Sigmoid colon (tissue), 7 donors: Measurements from ENCODE around the gene FFAR4. TPM values are rescaled to one million over a fixed set of nuclear protein-coding genes. Genes with fewer than 3 reads are reported as not detected.
A peak's percentile ranks its signal among the peaks of the same experiment; 100 is the strongest.
"Not testable (repeated sequence)": the region's sequence is repeated elsewhere in the genome, so short reads cannot be mapped to it uniquely, and the experiment has no call there.

ENCODE experiments used
- DNase-seq: peaks from one replicate; pipeline ENCODE4 v3.0.0-alpha.2; 2019
- H3K27ac ChIP-seq, 4 donors: fragments of 200-600 bp; sonication (generic); one replicate each; pipeline ENCODE4 v1.5.1; 2016 to 2019; ENCODE audit warnings: mild to moderate bottlenecking in 1 of 4
- H3K27me3 ChIP-seq, 3 donors: fragments of 200-600 bp; sonication (generic); one replicate each; pipeline ENCODE4 v1.5.1; 2019; ENCODE audit warnings: mild to moderate bottlenecking in 1 of 3
- H3K36me3 ChIP-seq, 4 donors: fragments of 200-600 bp; sonication (generic); one replicate each; pipeline ENCODE4 v1.5.1; 2016 to 2019
- H3K4me1 ChIP-seq, 4 donors: fragments of 200-600 bp; sonication (generic); one replicate each; pipeline ENCODE4 v1.5.1; 2017 to 2019
- H3K4me3 ChIP-seq, 4 donors: fragments of 200-600 bp; sonication (generic); one replicate each; pipeline ENCODE4 v1.5.1; 2017 to 2019; ENCODE audit warnings: mild to moderate bottlenecking in 2 of 4, moderate library complexity in 1 of 4
- H3K9me3 ChIP-seq, 4 donors: fragments of 200-600 bp in 3 of 4; sonication (generic) in 3 of 4; one replicate each; pipeline versions ENCODE4 v1.5.1 to v1.6.1; 2013 to 2019
- EP300 ChIP-seq, 4 donors: sonication (generic); formaldehyde crosslinking; IDR thresholded peaks; one replicate each; pipeline ENCODE4 v1.6.1; 2017; ENCODE audit warnings: antibody characterized with exemption in 4 of 4
- POLR2A ChIP-seq, 2 donors: fragments of 450-650 bp; IDR thresholded peaks; one replicate each; pipeline ENCODE4 v1.6.1; 2016; ENCODE audit warnings: antibody characterized with exemption in 2 of 2, mild to moderate bottlenecking in 2 of 2, moderate library complexity in 2 of 2
- POLR2AphosphoS5 ChIP-seq, 4 donors: sonication (generic); formaldehyde crosslinking; IDR thresholded peaks; one replicate each; pipeline ENCODE4 v1.6.1; 2017; ENCODE audit warnings: antibody characterized with exemption in 4 of 4
- WGBS, 2 donors: extraction: QIAGEN DNeasy Blood & Tissue Kit; methylation state at CpG; one replicate each; pipeline ENCODE4 v1.1.7; 2013; 5-methylcytosine and 5-hydroxymethylcytosine counted together
- intact Hi-C: fragments of 100-400 bp; cut with DNase I; formaldehyde crosslinking; loops from one replicate; pipeline ENCODE4 v1.15.1; 2023
- polyA plus RNA-seq, 3 donors: library from polyadenylated mRNA; stranded (reverse); fragments of 200-250 nt; gene quantifications; one replicate each; pipeline ENCODE4 v1.2.3, GENCODE V29; 2013
- total RNA-seq, 4 donors: library from RNA; depleted of rRNA; stranded (reverse); fragments of >200 nt; gene quantifications; one replicate each; pipeline ENCODE4 v1.1.0, GENCODE V29; 2016
- TF ChIP-seq, protein P1 (sequence below), 4 experiments: fragments of 450-650 bp in 3 of 4; fragments of 200-600 bp in 1 of 4; IDR thresholded peaks; one replicate each; pipeline ENCODE4 v1.5.1; 2016 to 2019; ENCODE audit warnings: antibody characterized with exemption in 4 of 4, mild to moderate bottlenecking in 3 of 4, moderate library complexity in 2 of 4
- donor health status: healthy with polysubstance abuse.
- donor health status: Bipolar disorder and iron deficiency.
- donor health status: healthy.

The FFAR4 gene
- total and polyA plus RNA-seq, 7 donors = 0.36 to 17.9 (median 3.3) TPM; not detected in 1

DNA sequence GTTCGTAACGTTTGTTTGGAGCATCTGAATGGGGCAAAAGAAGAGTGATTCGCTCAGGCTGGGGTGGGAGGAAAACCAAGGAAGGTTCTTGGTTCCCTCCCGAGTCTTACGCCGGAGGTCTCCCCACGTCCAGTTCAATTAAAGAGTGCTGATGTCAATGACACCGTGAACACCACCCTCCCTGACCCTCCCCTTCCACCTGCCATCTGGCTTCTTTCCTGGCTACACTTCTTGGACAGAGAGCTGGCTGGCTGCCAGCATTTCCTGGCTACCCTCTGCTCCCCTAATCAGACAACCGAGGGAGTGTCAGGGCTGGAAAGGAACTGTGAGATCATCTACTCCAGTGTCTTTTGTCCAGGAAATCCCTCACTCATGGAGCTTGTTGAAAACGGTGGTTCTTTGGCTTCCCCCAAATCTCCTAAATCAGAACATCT lies 24.1 kb upstream of the FFAR4 start:
- no peaks in the 10 kb centered on the region for H3K27me3 ChIP-seq
- 5 to 23% methylated on average over 10 of the region's 10 CpGs for WGBS, 2 donors
- H3K9me3 ChIP-seq = no peaks in the 10 kb centered on the region
- H3K4me1 ChIP-seq = peaks cover 0 to 9% (median 7%) of the 10 kb centered on the region in 4 donors
- no peaks in the 10 kb centered on the region for H3K36me3 ChIP-seq
- H3K4me3 ChIP-seq = peak overlapping the region in 3 of 4 donors; percentile 11 to 33 (median 27)
- intact Hi-C loops = no loop called here
- no peak for DNase-seq
- H3K27ac ChIP-seq = no peak overlapping the region
- TF ChIP-seq POLR2AphosphoS5 (IDR thresholded peaks at IDR 0.05) (peak in 2 of 4 donors; percentile 15 to 28), EP300 (IDR thresholded peaks at IDR 0.05) (no peak), POLR2A (IDR thresholded peaks at IDR 0.05) (no peak)
- TF ChIP-seq, protein P1, sequence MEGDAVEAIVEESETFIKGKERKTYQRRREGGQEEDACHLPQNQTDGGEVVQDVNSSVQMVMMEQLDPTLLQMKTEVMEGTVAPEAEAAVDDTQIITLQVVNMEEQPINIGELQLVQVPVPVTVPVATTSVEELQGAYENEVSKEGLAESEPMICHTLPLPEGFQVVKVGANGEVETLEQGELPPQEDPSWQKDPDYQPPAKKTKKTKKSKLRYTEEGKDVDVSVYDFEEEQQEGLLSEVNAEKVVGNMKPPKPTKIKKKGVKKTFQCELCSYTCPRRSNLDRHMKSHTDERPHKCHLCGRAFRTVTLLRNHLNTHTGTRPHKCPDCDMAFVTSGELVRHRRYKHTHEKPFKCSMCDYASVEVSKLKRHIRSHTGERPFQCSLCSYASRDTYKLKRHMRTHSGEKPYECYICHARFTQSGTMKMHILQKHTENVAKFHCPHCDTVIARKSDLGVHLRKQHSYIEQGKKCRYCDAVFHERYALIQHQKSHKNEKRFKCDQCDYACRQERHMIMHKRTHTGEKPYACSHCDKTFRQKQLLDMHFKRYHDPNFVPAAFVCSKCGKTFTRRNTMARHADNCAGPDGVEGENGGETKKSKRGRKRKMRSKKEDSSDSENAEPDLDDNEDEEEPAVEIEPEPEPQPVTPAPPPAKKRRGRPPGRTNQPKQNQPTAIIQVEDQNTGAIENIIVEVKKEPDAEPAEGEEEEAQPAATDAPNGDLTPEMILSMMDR (IDR thresholded peaks at IDR 0.05) = no peak

DNA sequence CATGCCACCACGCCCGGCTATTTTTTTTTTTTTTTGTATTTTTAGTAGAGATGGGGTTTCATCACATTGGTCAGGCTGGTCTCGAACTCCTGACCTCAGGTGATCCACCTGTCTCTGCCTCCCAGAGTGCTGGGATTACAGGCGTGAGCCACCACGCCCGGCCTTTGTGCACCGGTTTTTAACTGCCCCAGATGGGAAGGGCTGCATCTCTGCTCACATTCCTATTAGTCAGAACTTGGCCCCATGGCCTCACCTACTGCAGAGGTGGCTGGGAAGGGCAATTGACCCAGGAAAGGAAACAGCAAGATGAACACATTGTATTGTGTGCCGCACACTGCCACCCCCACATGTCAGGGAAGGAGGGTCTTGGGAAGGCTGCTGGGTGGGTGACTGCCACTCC lies 19.5 kb upstream of the FFAR4 start:
- intact Hi-C loops, H3K36me3 ChIP-seq, DNase-seq, H3K4me3 ChIP-seq, H3K9me3 ChIP-seq, H3K4me1 ChIP-seq, H3K27ac ChIP-seq, H3K27me3 ChIP-seq: not testable (repeated sequence)
- WGBS, 2 donors = 57 to 86% methylated on average over 8 of the region's 8 CpGs

DNA sequence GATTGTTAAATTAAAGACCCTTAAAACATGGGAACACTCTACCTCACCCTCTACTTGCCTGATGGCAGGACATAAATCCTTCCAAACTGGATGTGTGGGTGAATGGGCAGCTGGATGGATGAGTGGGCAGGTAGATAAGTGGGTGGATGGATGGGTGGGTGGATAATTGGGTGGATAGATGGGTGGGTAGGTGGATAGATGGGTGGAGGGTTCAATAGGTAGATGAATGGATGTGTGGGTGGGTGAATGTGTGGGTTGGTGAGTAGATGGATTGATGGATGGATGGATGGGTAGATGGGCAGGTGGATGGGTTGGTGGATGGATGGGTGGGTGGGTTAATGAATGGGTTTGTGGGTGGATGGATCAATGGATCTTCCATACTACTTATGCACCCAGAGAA lies 18.9 kb upstream of the FFAR4 start:
- Histone ChIP-seq H3K27me3 (no peaks in the 10 kb centered on the region), H3K9me3 (no peaks in the 10 kb centered on the region), H3K36me3 (no peaks in the 10 kb centered on the region), H3K4me3 (no peak overlapping the region), H3K4me1 (peaks cover 0 to 2% (median under 1%) of the 10 kb centered on the region in 4 donors), H3K27ac (no peak overlapping the region)
- TF ChIP-seq EP300 (IDR thresholded peaks at IDR 0.05) = no peak
- TF ChIP-seq POLR2AphosphoS5 (IDR thresholded peaks at IDR 0.05) = no peak
- TF ChIP-seq, protein P1 (IDR thresholded peaks at IDR 0.05) = no peak
- no peak for TF ChIP-seq POLR2A (IDR thresholded peaks at IDR 0.05)
- intact Hi-C loops = no loop called here
- DNase-seq = no peak

GRCh38 chr10:93548376-93549071 lies 17.9 kb upstream of the FFAR4 start:
- no peaks in the 10 kb centered on the region for H3K36me3 ChIP-seq
- WGBS, 2 donors = 22 to 71% methylated on average over 5 of the region's 5 CpGs
- intact Hi-C loops = no loop called here

DNA sequence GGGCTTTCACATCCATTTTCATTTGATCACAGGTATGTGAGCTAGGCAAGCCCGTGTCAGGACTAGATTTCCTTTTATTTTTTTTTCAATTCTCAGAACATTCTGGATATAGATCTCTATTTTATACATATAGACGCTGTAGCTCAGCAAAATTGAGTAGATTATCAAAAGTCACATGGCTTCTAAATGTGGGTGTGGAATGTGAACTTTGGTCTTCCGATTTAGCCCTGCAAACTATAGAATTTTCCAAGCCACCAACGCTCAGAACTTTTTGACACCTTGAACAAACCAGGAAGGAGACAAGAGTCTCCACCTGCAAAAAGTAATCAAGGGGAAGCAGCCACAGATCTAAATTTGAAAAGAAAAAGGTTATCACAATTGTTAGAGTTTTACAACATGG lies 15.9 kb upstream of the FFAR4 start:
- no peaks in the 10 kb centered on the region for H3K36me3 ChIP-seq
- H3K27me3 ChIP-seq = no peaks in the 10 kb centered on the region
- DNase-seq = no peak
- no peaks in the 10 kb centered on the region for H3K4me1 ChIP-seq
- intact Hi-C loops = no loop called here
- no peak overlapping the region for H3K27ac ChIP-seq
- H3K4me3 ChIP-seq = no peak overlapping the region
- no peaks in the 10 kb centered on the region for H3K9me3 ChIP-seq
- TF ChIP-seq POLR2A (IDR thresholded peaks at IDR 0.05) (no peak), EP300 (IDR thresholded peaks at IDR 0.05) (no peak), POLR2AphosphoS5 (IDR thresholded peaks at IDR 0.05) (no peak)
- TF ChIP-seq, protein P1 (IDR thresholded peaks at IDR 0.05) = no peak
- 17 to 62% methylated on average over 4 of the region's 4 CpGs for WGBS, 2 donors

More at GRCh38 chr10:93548376-93549071, 17.9 kb upstream of the FFAR4 start:
- H3K27ac ChIP-seq = no peak overlapping the region
- no peak overlapping the region for H3K4me3 ChIP-seq
- no peaks in the 10 kb centered on the region for H3K4me1 ChIP-seq
- no peaks in the 10 kb centered on the region for H3K27me3 ChIP-seq
- DNase-seq = no peak
- H3K9me3 ChIP-seq = no peaks in the 10 kb centered on the region
- TF ChIP-seq, protein P1 (IDR thresholded peaks at IDR 0.05) = no peak
- TF ChIP-seq POLR2A (IDR thresholded peaks at IDR 0.05) = no peak
- no peak for TF ChIP-seq EP300 (IDR thresholded peaks at IDR 0.05)
- TF ChIP-seq POLR2AphosphoS5 (IDR thresholded peaks at IDR 0.05) = no peak
